ENCODE data around the gene ZNF217.

DNA sequence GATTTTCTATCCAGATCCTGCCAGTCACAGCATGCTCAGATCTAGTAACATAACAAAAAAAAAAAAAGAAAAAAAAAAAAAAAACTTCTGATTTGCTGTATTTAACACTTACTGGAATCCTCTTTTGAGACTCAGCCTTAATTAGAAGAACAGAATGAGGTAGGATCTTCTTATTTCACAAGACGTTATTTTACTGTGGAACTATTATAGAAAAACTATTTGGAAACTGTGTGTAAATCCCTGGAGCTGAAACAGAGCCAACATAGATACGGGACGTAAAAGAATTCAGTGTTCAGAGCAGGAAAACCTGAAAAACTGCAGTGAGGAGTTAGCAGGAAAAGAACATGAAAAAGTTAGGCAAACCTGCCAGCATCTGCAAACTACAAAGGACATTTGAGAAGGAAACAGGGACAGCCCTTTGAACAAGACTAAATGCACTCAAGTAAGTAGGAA is 3.4 kb upstream of the ZNF217 start:
- TF ChIP-seq, protein P1, sequence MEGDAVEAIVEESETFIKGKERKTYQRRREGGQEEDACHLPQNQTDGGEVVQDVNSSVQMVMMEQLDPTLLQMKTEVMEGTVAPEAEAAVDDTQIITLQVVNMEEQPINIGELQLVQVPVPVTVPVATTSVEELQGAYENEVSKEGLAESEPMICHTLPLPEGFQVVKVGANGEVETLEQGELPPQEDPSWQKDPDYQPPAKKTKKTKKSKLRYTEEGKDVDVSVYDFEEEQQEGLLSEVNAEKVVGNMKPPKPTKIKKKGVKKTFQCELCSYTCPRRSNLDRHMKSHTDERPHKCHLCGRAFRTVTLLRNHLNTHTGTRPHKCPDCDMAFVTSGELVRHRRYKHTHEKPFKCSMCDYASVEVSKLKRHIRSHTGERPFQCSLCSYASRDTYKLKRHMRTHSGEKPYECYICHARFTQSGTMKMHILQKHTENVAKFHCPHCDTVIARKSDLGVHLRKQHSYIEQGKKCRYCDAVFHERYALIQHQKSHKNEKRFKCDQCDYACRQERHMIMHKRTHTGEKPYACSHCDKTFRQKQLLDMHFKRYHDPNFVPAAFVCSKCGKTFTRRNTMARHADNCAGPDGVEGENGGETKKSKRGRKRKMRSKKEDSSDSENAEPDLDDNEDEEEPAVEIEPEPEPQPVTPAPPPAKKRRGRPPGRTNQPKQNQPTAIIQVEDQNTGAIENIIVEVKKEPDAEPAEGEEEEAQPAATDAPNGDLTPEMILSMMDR (IDR thresholded peaks at IDR 0.05; ENCODE audit: insufficient read depth, low read length, poor library complexity, severe bottlenecking): no peak
- no peak for TF ChIP-seq EZH2phosphoT487 (conservative IDR thresholded peaks at IDR 0.05; ENCODE audit: low read length)
